Stimulated activated naive B cell treated with anti-CD40 and anti-IgM and Interleukin-4, amounts not matched to agents 10 μg/mL and 1 μg/mL and 100 μg/mL, for 72 hours (primary cell): Measurements from ENCODE around the gene TREH.
A peak's percentile ranks its signal among the peaks of the same experiment; 100 is the strongest.

Experiments used
- ATAC-seq, 2 donors: fragments of 150-1000 bp; cut with Tn5 transposase; replicated peaks; 2 replicates each; pipeline ENCODE4 v1.10.0; 2021; ENCODE audit warnings: moderate library complexity in 1 of 2
- DNase-seq: peaks from one replicate; pipeline ENCODE4 v3.0.0; 2021
- H3K27ac Mint-ChIP-seq: one replicate; pipeline ENCODE4 v1.8.0; 2022; ENCODE audit warnings: mild to moderate bottlenecking, mixed read lengths
- H3K27me3 Mint-ChIP-seq, 2 donors: one replicate each; pipeline ENCODE4 v1.8.0; 2022; ENCODE audit warnings: mixed read lengths in 2 of 2
- H3K36me3 Mint-ChIP-seq, 2 donors: one replicate each; pipeline ENCODE4 v1.8.0; 2022; ENCODE audit warnings: mixed read lengths in 2 of 2, mild to moderate bottlenecking in 1 of 2
- H3K4me1 Mint-ChIP-seq, 2 donors: one replicate each; pipeline ENCODE4 v1.8.0; 2022; ENCODE audit warnings: mixed read lengths in 2 of 2, mild to moderate bottlenecking in 1 of 2
- H3K4me3 Mint-ChIP-seq, 2 donors: one replicate each; pipeline ENCODE4 v1.8.0; 2022; ENCODE audit warnings: mild to moderate bottlenecking in 2 of 2, mixed read lengths in 2 of 2, moderate library complexity in 1 of 2
- H3K9me3 Mint-ChIP-seq, 2 donors: one replicate each; pipeline ENCODE4 v1.8.0; 2022; ENCODE audit warnings: mixed read lengths in 2 of 2, mild to moderate bottlenecking in 1 of 2

TREH gene

GRCh38 chr11:118706546-118706825, 27.0 kb upstream of the TREH start:
- Mint-ChIP-seq H3K36me3 (no peaks in the 10 kb centered on the region), H3K4me1 (peaks cover 12 to 18% of the 10 kb centered on the region in 2 donors), H3K27ac (no peak overlapping the region), H3K9me3 (no peaks in the 10 kb centered on the region), H3K4me3 (no peak overlapping the region), H3K27me3 (peaks cover 7 to 27% of the 10 kb centered on the region in 2 donors)
- DNase-seq (no peak), ATAC-seq (no peak)

- Mint-ChIP-seq H3K9me3 (no peaks in the 10 kb centered on the region), H3K27ac (no peak overlapping the region), H3K27me3 (peaks cover 7 to 27% of the 10 kb centered on the region in 2 donors), H3K4me3 (no peak overlapping the region), H3K4me1 (peaks cover 12 to 18% of the 10 kb centered on the region in 2 donors), H3K36me3 (no peaks in the 10 kb centered on the region)
- ATAC-seq, result no peak
- DNase-seq, result no peak
These were observed 26.5 kb upstream of the TREH start for GRCh38 chr11:118705791-118706545.

GRCh38 chr11:118705111-118705741, 25.8 kb upstream of the TREH start:
- Mint-ChIP-seq H3K4me3 (peak overlapping the region in 1 of 2 donors; percentile 51), H3K4me1 (peaks cover 12 to 21% of the 10 kb centered on the region in 2 donors), H3K9me3 (peaks cover 3% of the 10 kb centered on the region in 2 donors), H3K36me3 (peaks cover 3% of the 10 kb centered on the region in 2 donors), H3K27me3 (peaks cover 7 to 27% of the 10 kb centered on the region in 2 donors), H3K27ac (peak overlapping the region; percentile 0)
- ATAC-seq (peak; percentile 69 to 80), DNase-seq (no peak)

- peaks cover 7 to 25% of the 10 kb centered on the region in 2 donors for H3K27me3 Mint-ChIP-seq
- DNase-seq (no peak), ATAC-seq (peak in 1 of 2 donors; percentile 33)
- peaks cover 3% of the 10 kb centered on the region in 2 donors for H3K36me3 Mint-ChIP-seq
- no peak overlapping the region for H3K4me3 Mint-ChIP-seq
- no peak overlapping the region for H3K27ac Mint-ChIP-seq
- peaks cover 12 to 24% of the 10 kb centered on the region in 2 donors for H3K4me1 Mint-ChIP-seq
- peaks cover 3 to 4% of the 10 kb centered on the region in 2 donors for H3K9me3 Mint-ChIP-seq
These were observed 24.2 kb upstream of the TREH start for GRCh38 chr11:118703563-118704106.

GRCh38 chr11:118699506-118700220, 20.2 kb upstream of the TREH start:
- Mint-ChIP-seq H3K27me3 (no peaks in the 10 kb centered on the region), H3K4me3 (no peak overlapping the region), H3K27ac (no peak overlapping the region), H3K4me1 (peaks cover 2 to 12% of the 10 kb centered on the region in 2 donors), H3K36me3 (peaks cover 3% of the 10 kb centered on the region in 2 donors), H3K9me3 (peaks cover 3 to 4% of the 10 kb centered on the region in 2 donors)
- ATAC-seq (no peak), DNase-seq (no peak)

GRCh38 chr11:118697346-118697745, 17.9 kb upstream of the TREH start:
- H3K9me3 Mint-ChIP-seq, result peaks cover 3 to 4% of the 10 kb centered on the region in 2 donors
- H3K36me3 Mint-ChIP-seq, result peaks cover 3% of the 10 kb centered on the region in 2 donors
- DNase-seq (no peak), ATAC-seq (no peak)
- no peak overlapping the region for H3K4me3 Mint-ChIP-seq
- no peaks in the 10 kb centered on the region for H3K27me3 Mint-ChIP-seq
- H3K4me1 Mint-ChIP-seq, result peaks cover 8 to 20% of the 10 kb centered on the region in 2 donors
- H3K27ac Mint-ChIP-seq, result no peak overlapping the region

- Mint-ChIP-seq H3K4me1 (peaks cover 14 to 26% of the 10 kb centered on the region in 2 donors), H3K27ac (no peak overlapping the region), H3K27me3 (no peaks in the 10 kb centered on the region), H3K4me3 (no peak overlapping the region), H3K36me3 (peaks cover 3% of the 10 kb centered on the region in 2 donors), H3K9me3 (peaks cover 3 to 4% of the 10 kb centered on the region in 2 donors)
- DNase-seq, result no peak
- ATAC-seq, result no peak
These were observed 17.3 kb upstream of the TREH start for GRCh38 chr11:118696673-118697226.

- H3K27ac Mint-ChIP-seq, result no peak overlapping the region
These were observed 15.3 kb upstream of the TREH start for GRCh38 chr11:118694771-118695170.

GRCh38 chr11:118694185-118694584, 14.7 kb upstream of the TREH start:
- H3K4me3 Mint-ChIP-seq, result no peak overlapping the region

More at GRCh38 chr11:118694771-118695170, 15.3 kb upstream of the TREH start:
- H3K4me3 Mint-ChIP-seq, result no peak overlapping the region
- no peak for ATAC-seq
- no peaks in the 10 kb centered on the region for H3K36me3 Mint-ChIP-seq
- peaks cover 17 to 35% of the 10 kb centered on the region in 2 donors for H3K4me1 Mint-ChIP-seq
- H3K9me3 Mint-ChIP-seq, result no peaks in the 10 kb centered on the region
- H3K27me3 Mint-ChIP-seq, result no peaks in the 10 kb centered on the region
- DNase-seq, result no peak

GRCh38 chr11:118691926-118692830, 12.7 kb upstream of the TREH start:
- H3K9me3 Mint-ChIP-seq, result no peaks in the 10 kb centered on the region
- ATAC-seq (peak; percentile 33 to 37), DNase-seq (peak; percentile 43)
- H3K27me3 Mint-ChIP-seq, result peaks cover 11 to 16% of the 10 kb centered on the region in 2 donors
- no peak overlapping the region for H3K4me3 Mint-ChIP-seq
- no peaks in the 10 kb centered on the region for H3K36me3 Mint-ChIP-seq
- peaks cover 17 to 35% of the 10 kb centered on the region in 2 donors for H3K4me1 Mint-ChIP-seq
- H3K27ac Mint-ChIP-seq, result peak overlapping the region; percentile 31

More at GRCh38 chr11:118694185-118694584, 14.7 kb upstream of the TREH start:
- Mint-ChIP-seq H3K27me3 (no peaks in the 10 kb centered on the region), H3K27ac (no peak overlapping the region), H3K9me3 (no peaks in the 10 kb centered on the region), H3K4me1 (peaks cover 17 to 35% of the 10 kb centered on the region in 2 donors), H3K36me3 (no peaks in the 10 kb centered on the region)
- no peak for DNase-seq
- ATAC-seq, result no peak

GRCh38 chr11:118690553-118691304, 11.3 kb upstream of the TREH start:
- H3K36me3 Mint-ChIP-seq, result no peaks in the 10 kb centered on the region
- DNase-seq, result no peak
- H3K4me1 Mint-ChIP-seq, result peaks cover 17 to 34% of the 10 kb centered on the region in 2 donors
- peak overlapping the region; percentile 31 for H3K27ac Mint-ChIP-seq
- H3K4me3 Mint-ChIP-seq, result peak overlapping the region in 1 of 2 donors; percentile 39
- H3K27me3 Mint-ChIP-seq, result peaks cover 12 to 16% of the 10 kb centered on the region in 2 donors
- ATAC-seq, result no peak
- H3K9me3 Mint-ChIP-seq, result no peaks in the 10 kb centered on the region

GRCh38 chr11:118689852-118690552, 10.6 kb upstream of the TREH start:
- H3K4me3 Mint-ChIP-seq, result peak overlapping the region; percentile 82 to 83
- ATAC-seq (peak; percentile 95 to 96), DNase-seq (peak; percentile 85)
- H3K27me3 Mint-ChIP-seq, result peaks cover 12 to 16% of the 10 kb centered on the region in 2 donors
- no peaks in the 10 kb centered on the region for H3K36me3 Mint-ChIP-seq
- no peaks in the 10 kb centered on the region for H3K9me3 Mint-ChIP-seq
- peaks cover 15 to 29% of the 10 kb centered on the region in 2 donors for H3K4me1 Mint-ChIP-seq
- peak overlapping the region; percentile 78 for H3K27ac Mint-ChIP-seq
